GM12891 (cell line): ENCODE results near the gene DMD.

Experiments used
- PAX5 ChIP-seq: IDR thresholded peaks from 2 replicates; pipeline ENCODE4 v1.6.1; 2011; ENCODE audit warnings: low read length, moderate library complexity, mild to moderate bottlenecking; ENCODE audit not compliant: insufficient read depth, severe bottlenecking
- POLR2A ChIP-seq: IDR thresholded peaks from 2 replicates; pipeline ENCODE4 v1.6.1; 2011; ENCODE audit warnings: low read depth, low read length, control low read depth
- POLR2AphosphoS5 ChIP-seq: IDR thresholded peaks from 2 replicates; pipeline ENCODE4 v1.6.1; 2011; ENCODE audit warnings: low read depth, low read length, control low read depth
- POU2F2 ChIP-seq: IDR thresholded peaks from 2 replicates; pipeline ENCODE4 v1.6.1; 2011; ENCODE audit warnings: low read depth, mild to moderate bottlenecking, control low read depth, low read length, moderate library complexity
- SPI1 ChIP-seq: IDR thresholded peaks from 2 replicates; pipeline ENCODE4 v1.6.1; 2011; ENCODE audit warnings: low read depth, low read length, control low read depth
- TAF1 ChIP-seq: IDR thresholded peaks from 2 replicates; pipeline ENCODE4 v1.6.1; 2011; ENCODE audit warnings: low read depth, low read length, control low read depth

DNA sequence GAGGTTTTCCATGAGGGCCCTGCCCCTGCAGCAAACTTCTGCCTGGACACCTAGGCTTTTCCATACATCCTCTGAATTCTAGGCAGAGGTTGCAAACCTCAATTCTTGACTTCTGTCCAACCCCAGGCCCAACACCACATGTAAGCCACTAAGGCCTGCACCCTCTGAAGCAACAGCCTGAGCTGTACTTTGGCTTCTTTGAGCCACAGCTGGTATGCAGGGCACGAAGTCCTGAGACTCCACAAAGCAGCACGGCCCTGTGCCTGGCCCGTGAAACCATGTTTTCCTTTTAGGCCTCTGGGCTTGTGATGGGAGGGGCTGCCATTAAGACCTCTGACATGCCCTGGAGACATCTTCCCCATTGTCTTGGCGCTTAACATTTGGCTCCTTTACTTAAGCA is 1411.1 kb downstream of the DMD start:
- TF ChIP-seq POLR2A: no peak
- TF ChIP-seq TAF1: no peak
- TF ChIP-seq POLR2AphosphoS5: no peak
- TF ChIP-seq POU2F2: no peak
- no peak for TF ChIP-seq SPI1
- TF ChIP-seq PAX5: no peak
